NCI-H1417 treated with DMSO at 0.1 percent for 48 hours (cell line): ENCODE results near the gene MYBPC2.
"Not testable (repeated sequence)": the region's sequence is repeated elsewhere in the genome, so short reads cannot be mapped to it uniquely, and the experiment has no call there.

Source experiments
- DNase-seq: peaks from one replicate; lab custom pipeline; 2025; lab: John Stamatoyannopoulos, UW

The MYBPC2 gene

GRCh38 chr19:50428772-50429463 is 3.8 kb upstream of the MYBPC2 start:
- DNase-seq: no peak

GRCh38 chr19:50430888-50431342 is 1.8 kb upstream of the MYBPC2 start:
- DNase-seq: no peak

GRCh38 chr19:50431343-50432220 is 1.1 kb upstream of the MYBPC2 start:
- DNase-seq: peak; percentile 13

GRCh38 chr19:50433201-50434180 is 799 bp downstream of the MYBPC2 start:
- DNase-seq: no peak

- DNase-seq: no peak
Measured at GRCh38 chr19:50434525-50434924, 1.8 kb downstream of the MYBPC2 start.

GRCh38 chr19:50435221-50435620 is 2.5 kb downstream of the MYBPC2 start:
- no peak for DNase-seq

GRCh38 chr19:50435627-50436026 is 2.9 kb downstream of the MYBPC2 start:
- DNase-seq: no peak

GRCh38 chr19:50437862-50438449 is 5.3 kb downstream of the MYBPC2 start:
- DNase-seq: no peak

- DNase-seq: not testable (repeated sequence)
Measured at GRCh38 chr19:50439130-50439529, 6.4 kb downstream of the MYBPC2 start.

- no peak for DNase-seq
Measured at GRCh38 chr19:50444059-50444458, 11.4 kb downstream of the MYBPC2 start.

GRCh38 chr19:50447053-50447452 is 14.4 kb downstream of the MYBPC2 start:
- no peak for DNase-seq

- DNase-seq: no peak
Measured at GRCh38 chr19:50447750-50448149, 15.1 kb downstream of the MYBPC2 start.

- DNase-seq: no peak
Measured at GRCh38 chr19:50449236-50449899, 16.7 kb downstream of the MYBPC2 start.

GRCh38 chr19:50450369-50451222 is 17.9 kb downstream of the MYBPC2 start:
- no peak for DNase-seq

GRCh38 chr19:50451223-50451534 is 18.5 kb downstream of the MYBPC2 start:
- no peak for DNase-seq

- DNase-seq: no peak
Measured at GRCh38 chr19:50453243-50453642, 20.6 kb downstream of the MYBPC2 start.

- DNase-seq: no peak
Measured at GRCh38 chr19:50455992-50456391, 23.3 kb downstream of the MYBPC2 start.

- no peak for DNase-seq
Measured at GRCh38 chr19:50457300-50457699, 24.6 kb downstream of the MYBPC2 start.

GRCh38 chr19:50458396-50459066 is 25.8 kb downstream of the MYBPC2 start:
- DNase-seq: no peak

- DNase-seq: no peak
Measured at GRCh38 chr19:50459067-50459456, 26.4 kb downstream of the MYBPC2 start.
